Measurements from ENCODE around the gene RPS6KA5.

- TF ChIP-seq ETV1 (tag; conservative IDR thresholded peaks at IDR 0.05; ENCODE audit: low read depth): no peak
- no peak for TF ChIP-seq USF1 (CRISPR knock-in tag; IDR thresholded peaks at IDR 0.05)
Measured at GRCh38 chr14:90903101-90903500, 157.3 kb downstream of the RPS6KA5 start.
